Ascending aorta (tissue), 2 donors: Measurements from ENCODE around the gene FAM120C. TPM values are rescaled to one million over a fixed set of nuclear protein-coding genes. Genes with fewer than 3 reads are reported as not detected.

Experiments used
- DNase-seq, 2 donors: peaks; one replicate each; pipeline ENCODE4 v3.0.0-alpha.2; 2019; ENCODE audit warnings: low spot score in 2 of 2
- H3K27ac ChIP-seq, 2 donors: fragments of 200-600 bp; sonication (generic); one replicate each; pipeline ENCODE4 v1.5.1; 2016 to 2017; ENCODE audit warnings: mild to moderate bottlenecking in 1 of 2
- H3K27me3 ChIP-seq: fragments of 200-600 bp; sonication (generic); one replicate; pipeline ENCODE4 v1.5.1; 2017
- H3K36me3 ChIP-seq, 2 donors: fragments of 200-600 bp; sonication (generic); one replicate each; pipeline ENCODE4 v1.5.1; 2016
- H3K4me1 ChIP-seq, 2 donors: fragments of 200-600 bp; sonication (generic); one replicate each; pipeline ENCODE4 v1.5.1; 2016 to 2017; ENCODE audit warnings: mild to moderate bottlenecking in 1 of 2
- H3K4me3 ChIP-seq, 2 donors: fragments of 200-600 bp; sonication (generic); one replicate each; pipeline ENCODE4 v1.5.1; 2016 to 2017; ENCODE audit warnings: mild to moderate bottlenecking in 1 of 2
- H3K9me3 ChIP-seq, 2 donors: fragments of 200-600 bp; sonication (generic); one replicate each; pipeline ENCODE4 v1.5.1; 2016
- intact Hi-C: fragments of 100-400 bp; cut with DNase I; formaldehyde crosslinking; loops from one replicate; pipeline ENCODE4 v1.15.1; 2023
- total RNA-seq: library from RNA; depleted of rRNA; stranded (reverse); fragments of >200 nt; gene quantifications from one replicate; pipeline ENCODE4 v1.1.0, GENCODE V29; 2016
- TF ChIP-seq, protein P1 (sequence below), 3 experiments: fragments of 200-600 bp in 2 of 3; fragments of 450-650 bp in 1 of 3; sonication (generic) in 2 of 3; IDR thresholded peaks; one replicate each; pipeline ENCODE4 v1.5.1; 2016 to 2019; ENCODE audit warnings: antibody characterized with exemption in 3 of 3, mild to moderate bottlenecking in 1 of 3, moderate library complexity in 1 of 3

The FAM120C gene
- total RNA-seq, 1 donor from 2014 or later: 1.6 TPM

GRCh38 chrX:54066841-54067240 is 116.2 kb downstream of the FAM120C start:
- TF ChIP-seq, protein P1, sequence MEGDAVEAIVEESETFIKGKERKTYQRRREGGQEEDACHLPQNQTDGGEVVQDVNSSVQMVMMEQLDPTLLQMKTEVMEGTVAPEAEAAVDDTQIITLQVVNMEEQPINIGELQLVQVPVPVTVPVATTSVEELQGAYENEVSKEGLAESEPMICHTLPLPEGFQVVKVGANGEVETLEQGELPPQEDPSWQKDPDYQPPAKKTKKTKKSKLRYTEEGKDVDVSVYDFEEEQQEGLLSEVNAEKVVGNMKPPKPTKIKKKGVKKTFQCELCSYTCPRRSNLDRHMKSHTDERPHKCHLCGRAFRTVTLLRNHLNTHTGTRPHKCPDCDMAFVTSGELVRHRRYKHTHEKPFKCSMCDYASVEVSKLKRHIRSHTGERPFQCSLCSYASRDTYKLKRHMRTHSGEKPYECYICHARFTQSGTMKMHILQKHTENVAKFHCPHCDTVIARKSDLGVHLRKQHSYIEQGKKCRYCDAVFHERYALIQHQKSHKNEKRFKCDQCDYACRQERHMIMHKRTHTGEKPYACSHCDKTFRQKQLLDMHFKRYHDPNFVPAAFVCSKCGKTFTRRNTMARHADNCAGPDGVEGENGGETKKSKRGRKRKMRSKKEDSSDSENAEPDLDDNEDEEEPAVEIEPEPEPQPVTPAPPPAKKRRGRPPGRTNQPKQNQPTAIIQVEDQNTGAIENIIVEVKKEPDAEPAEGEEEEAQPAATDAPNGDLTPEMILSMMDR (IDR thresholded peaks at IDR 0.05): no peak
- no peaks in the 10 kb centered on the region for H3K36me3 ChIP-seq
- intact Hi-C loops: no loop called here
- no peak overlapping the region for H3K4me3 ChIP-seq
- H3K27me3 ChIP-seq: no peaks in the 10 kb centered on the region
- no peaks in the 10 kb centered on the region for H3K4me1 ChIP-seq
- H3K27ac ChIP-seq: no peak overlapping the region
- no peak for DNase-seq
- no peaks in the 10 kb centered on the region for H3K9me3 ChIP-seq

- intact Hi-C loops: no loop called here
- H3K27ac ChIP-seq: no peak overlapping the region
- H3K4me3 ChIP-seq: no peak overlapping the region
- DNase-seq: no peak
- H3K36me3 ChIP-seq: no peaks in the 10 kb centered on the region
- TF ChIP-seq, protein P1 (IDR thresholded peaks at IDR 0.05): no peak
- H3K27me3 ChIP-seq: no peaks in the 10 kb centered on the region
- no peaks in the 10 kb centered on the region for H3K9me3 ChIP-seq
- no peaks in the 10 kb centered on the region for H3K4me1 ChIP-seq
Observed at GRCh38 chrX:54064564-54064963, 118.5 kb downstream of the FAM120C start.

- DNase-seq: no peak
- Histone ChIP-seq H3K9me3 (no peaks in the 10 kb centered on the region), H3K4me1 (no peaks in the 10 kb centered on the region), H3K36me3 (no peaks in the 10 kb centered on the region), H3K27me3 (no peaks in the 10 kb centered on the region), H3K4me3 (no peak overlapping the region), H3K27ac (no peak overlapping the region)
- intact Hi-C loops: no loop called here
- TF ChIP-seq, protein P1 (IDR thresholded peaks at IDR 0.05): no peak
Observed at GRCh38 chrX:54063361-54063760, 119.7 kb downstream of the FAM120C start.

GRCh38 chrX:54049801-54050200 is 133.3 kb downstream of the FAM120C start:
- Histone ChIP-seq H3K4me1 (no peaks in the 10 kb centered on the region), H3K27ac (no peak overlapping the region), H3K9me3 (no peaks in the 10 kb centered on the region), H3K27me3 (no peaks in the 10 kb centered on the region), H3K36me3 (no peaks in the 10 kb centered on the region), H3K4me3 (no peak overlapping the region)
- intact Hi-C loops: loop anchor here (10.0 kb wide), 1 partner anchor 1115 kb away; no protein-coding TSS in a partner anchor
- DNase-seq: no peak
- TF ChIP-seq, protein P1 (IDR thresholded peaks at IDR 0.05): no peak

GRCh38 chrX:54048412-54048811 is 134.6 kb downstream of the FAM120C start:
- no peak overlapping the region for H3K27ac ChIP-seq
- H3K4me1 ChIP-seq: no peaks in the 10 kb centered on the region
- no peaks in the 10 kb centered on the region for H3K9me3 ChIP-seq
- no peak overlapping the region for H3K4me3 ChIP-seq
- DNase-seq: no peak
- TF ChIP-seq, protein P1 (IDR thresholded peaks at IDR 0.05): no peak
- H3K27me3 ChIP-seq: no peaks in the 10 kb centered on the region
- intact Hi-C loops: loop anchor here (10.0 kb wide), 1 partner anchor 1116 kb away; no protein-coding TSS in a partner anchor
- no peaks in the 10 kb centered on the region for H3K36me3 ChIP-seq
